Measurements from ENCODE around the gene TRAK1.
"Not testable (repeated sequence)": the region's sequence is repeated elsewhere in the genome, so short reads cannot be mapped to it uniquely, and the experiment has no call there.

Gene TRAK1

GRCh38 chr3:42098171-42098570 lies 7.0 kb downstream of the TRAK1 start:
- no peak for DNase-seq (ENCODE audit: low read depth in 2 of 2)

GRCh38 chr3:42099020-42099765 lies 8.0 kb downstream of the TRAK1 start:
- DNase-seq (ENCODE audit: low read depth in 2 of 2) = no peak

- DNase-seq (ENCODE audit: low read depth in 2 of 2) = no peak
Observed at GRCh38 chr3:42101048-42101447, 9.9 kb downstream of the TRAK1 start.

- no peak for DNase-seq (ENCODE audit: low read depth in 2 of 2)
Observed at GRCh38 chr3:42101481-42101880, 10.3 kb downstream of the TRAK1 start.

- DNase-seq (ENCODE audit: low read depth in 2 of 2) = no peak
Observed at GRCh38 chr3:42102571-42102970, 11.4 kb downstream of the TRAK1 start.

GRCh38 chr3:42103921-42104665 lies 12.9 kb downstream of the TRAK1 start:
- DNase-seq (ENCODE audit: low read depth in 2 of 2) = not testable (repeated sequence)

GRCh38 chr3:42105994-42106393 lies 14.8 kb downstream of the TRAK1 start:
- not testable (repeated sequence) for DNase-seq (ENCODE audit: low read depth in 2 of 2)

GRCh38 chr3:42106646-42107045 lies 15.5 kb downstream of the TRAK1 start:
- no peak for DNase-seq (ENCODE audit: low read depth in 2 of 2)

GRCh38 chr3:42110631-42111030 lies 19.5 kb downstream of the TRAK1 start:
- DNase-seq (ENCODE audit: low read depth in 2 of 2) = no peak

GRCh38 chr3:42114130-42114725 lies 23.1 kb downstream of the TRAK1 start:
- no peak for DNase-seq (ENCODE audit: low read depth in 2 of 2)

- DNase-seq (ENCODE audit: low read depth in 2 of 2) = no peak
Observed at GRCh38 chr3:42115215-42115614, 24.1 kb downstream of the TRAK1 start.

- no peak for DNase-seq (ENCODE audit: low read depth in 2 of 2)
Observed at GRCh38 chr3:42115946-42116345, 24.8 kb downstream of the TRAK1 start.

GRCh38 chr3:42116466-42116865 lies 25.3 kb downstream of the TRAK1 start:
- DNase-seq (ENCODE audit: low read depth in 2 of 2) = no peak

- DNase-seq (ENCODE audit: low read depth in 2 of 2) = no peak
Observed at GRCh38 chr3:42117175-42118008, 26.2 kb downstream of the TRAK1 start.

GRCh38 chr3:42118762-42119361 lies 27.7 kb downstream of the TRAK1 start:
- DNase-seq (ENCODE audit: low read depth in 2 of 2) = no peak

GRCh38 chr3:42119561-42120355 lies 28.6 kb downstream of the TRAK1 start:
- no peak for DNase-seq (ENCODE audit: low read depth in 2 of 2)

GRCh38 chr3:42120866-42121265 lies 29.7 kb downstream of the TRAK1 start:
- DNase-seq (ENCODE audit: low read depth in 2 of 2) = no peak

- no peak for DNase-seq (ENCODE audit: low read depth in 2 of 2)
Observed at GRCh38 chr3:42122261-42123011, 31.3 kb downstream of the TRAK1 start.

GRCh38 chr3:42123012-42123581 lies 31.9 kb downstream of the TRAK1 start:
- DNase-seq (ENCODE audit: low read depth in 2 of 2) = no peak

Measured in stimulated activated CD4-positive, alpha-beta T cell treated with anti-CD3 and anti-CD28 coated beads, Interleukin-1b, Interleukin-23, amount 100 ng/mL, for 4 hours (primary cell).